ENCODE data around the gene TEFM.
"Not testable (repeated sequence)": the region's sequence is repeated elsewhere in the genome, so short reads cannot be mapped to it uniquely, and the experiment has no call there.

Gene TEFM

DNA sequence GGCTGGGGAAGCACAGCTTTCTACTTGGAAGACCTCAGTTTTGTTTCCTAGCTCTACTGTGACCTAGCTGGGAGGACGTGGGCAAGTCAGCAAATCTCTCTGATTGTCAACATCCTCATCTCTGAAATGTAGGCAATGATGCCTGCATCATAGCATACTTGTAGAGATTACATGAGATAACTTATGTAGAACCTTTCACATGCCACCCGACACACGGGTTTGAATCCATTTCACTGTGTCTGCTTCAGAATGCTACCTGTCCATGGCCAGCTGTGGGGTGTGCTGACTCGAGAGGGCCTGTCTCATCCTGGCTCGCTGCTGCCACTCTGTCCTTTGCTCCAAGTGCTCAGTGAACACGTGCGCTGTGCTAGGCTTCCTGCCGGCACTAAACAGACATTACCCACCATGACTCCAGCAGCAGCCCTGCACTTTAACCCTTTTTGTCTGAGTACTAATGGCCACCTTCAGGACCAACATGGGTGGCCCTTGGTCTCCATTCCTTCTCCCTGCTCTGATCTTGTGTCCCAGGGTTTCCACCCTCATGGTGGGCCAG, 23.1 kb upstream of the TEFM start:
- DNase-seq: no peak
- CTCF ChIA-PET: no interaction called here
- no peak overlapping the region for H3K4me3 Mint-ChIP-seq
- no peaks in the 10 kb centered on the region for H3K9me3 Mint-ChIP-seq
- no peak overlapping the region for H3K27ac Mint-ChIP-seq
- H3K27me3 Mint-ChIP-seq: peaks cover 50% of the 10 kb centered on the region
- H3K4me1 Mint-ChIP-seq: no peaks in the 10 kb centered on the region
- H3K36me3 Mint-ChIP-seq: no peaks in the 10 kb centered on the region

DNA sequence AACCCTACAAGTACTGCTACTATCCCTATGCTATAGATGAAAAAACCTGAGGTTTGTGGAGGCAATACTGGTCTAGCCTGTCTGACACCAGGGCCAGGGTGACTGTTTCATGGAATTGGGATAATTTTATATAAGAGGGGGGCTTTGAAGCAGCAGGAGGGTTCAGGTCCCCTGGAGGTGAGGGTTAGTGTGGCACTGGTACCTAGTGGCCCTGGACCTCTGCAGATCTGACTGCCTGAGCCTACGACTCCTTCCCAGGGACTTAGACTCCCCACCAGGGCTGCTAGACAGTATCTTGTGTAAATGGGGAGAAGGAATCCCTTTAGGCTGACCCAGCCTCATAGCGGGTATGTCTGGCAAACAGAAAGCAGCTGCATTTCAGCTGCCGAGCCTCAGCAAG, 22.5 kb upstream of the TEFM start:
- peaks cover 56% of the 10 kb centered on the region for H3K27me3 Mint-ChIP-seq
- DNase-seq: no peak
- no peaks in the 10 kb centered on the region for H3K4me1 Mint-ChIP-seq
- CTCF ChIA-PET: no interaction called here
- H3K27ac Mint-ChIP-seq: no peak overlapping the region
- H3K36me3 Mint-ChIP-seq: no peaks in the 10 kb centered on the region
- H3K4me3 Mint-ChIP-seq: no peak overlapping the region
- H3K9me3 Mint-ChIP-seq: no peaks in the 10 kb centered on the region

DNA sequence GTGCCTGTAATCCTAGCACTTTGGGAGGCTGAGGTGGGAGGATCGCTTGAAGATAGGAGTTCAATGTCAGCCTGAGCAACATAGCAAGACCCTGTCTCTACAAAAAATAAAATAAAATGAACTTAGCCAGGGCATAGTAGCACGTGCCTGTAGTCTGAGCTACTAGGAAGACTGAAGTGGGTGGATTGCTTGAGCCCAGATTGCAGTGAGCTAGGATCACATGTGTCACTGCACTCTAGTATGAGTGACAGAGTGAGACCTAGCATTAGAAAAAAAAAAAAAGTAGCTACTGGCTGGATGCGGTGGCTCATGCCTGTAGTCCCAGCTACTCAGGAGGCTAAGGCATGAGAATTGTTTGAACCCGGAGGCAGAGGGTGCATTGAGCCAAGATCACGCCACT, 21.7 kb upstream of the TEFM start:
- Mint-ChIP-seq H3K4me3 (no peak overlapping the region), H3K27me3 (peaks cover 64% of the 10 kb centered on the region), H3K4me1 (peaks cover 2% of the 10 kb centered on the region), H3K36me3 (no peaks in the 10 kb centered on the region), H3K27ac (no peak overlapping the region), H3K9me3 (no peaks in the 10 kb centered on the region)
- DNase-seq: no peak
- CTCF ChIA-PET: no interaction called here

DNA sequence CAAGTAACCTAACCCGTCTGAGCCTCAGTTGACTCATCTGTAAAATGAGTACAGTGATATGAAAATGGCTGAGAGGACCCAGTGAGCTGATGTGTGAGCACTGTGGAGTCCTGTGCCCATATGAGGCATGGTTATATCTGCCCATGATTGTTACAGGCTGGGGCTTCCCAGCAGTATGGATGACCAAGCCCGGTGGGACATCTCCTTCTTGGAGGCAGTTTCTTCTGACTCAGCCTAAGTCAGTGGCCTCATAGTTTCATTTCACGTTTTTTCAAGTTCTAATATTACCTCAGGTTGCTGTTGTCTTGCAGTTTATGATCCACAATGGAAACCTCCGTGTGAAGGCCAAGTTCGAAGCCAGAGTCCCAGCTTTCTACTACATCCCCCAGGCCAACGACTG, 20.5 kb upstream of the TEFM start:
- no peak overlapping the region for H3K27ac Mint-ChIP-seq
- H3K27me3 Mint-ChIP-seq: peaks cover 69% of the 10 kb centered on the region
- peaks cover 6% of the 10 kb centered on the region for H3K4me1 Mint-ChIP-seq
- no peaks in the 10 kb centered on the region for H3K36me3 Mint-ChIP-seq
- no peak for DNase-seq
- H3K4me3 Mint-ChIP-seq: no peak overlapping the region
- CTCF ChIA-PET: no interaction called here
- H3K9me3 Mint-ChIP-seq: no peaks in the 10 kb centered on the region

DNA sequence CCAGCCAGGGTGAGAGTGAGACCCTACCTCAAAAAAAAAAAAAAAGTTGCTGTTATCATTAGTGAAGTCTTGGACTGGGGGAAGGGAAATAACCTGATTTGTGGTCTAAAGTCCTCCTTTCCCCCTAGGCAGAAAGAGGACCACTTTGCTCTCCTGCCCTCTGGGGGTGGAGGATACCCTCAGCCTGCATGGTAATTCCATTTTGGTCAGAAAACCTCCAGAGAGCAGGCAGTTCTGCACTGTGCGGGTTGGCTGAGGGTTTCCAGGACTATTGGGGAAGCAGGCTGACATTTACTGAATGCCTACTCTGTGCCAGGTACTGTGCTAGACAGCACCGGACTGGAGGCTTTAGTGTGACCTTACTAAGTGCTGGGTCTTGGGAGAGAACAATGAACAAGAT, 18.3 kb upstream of the TEFM start:
- no peak overlapping the region for H3K27ac Mint-ChIP-seq
- no peaks in the 10 kb centered on the region for H3K36me3 Mint-ChIP-seq
- no peak for DNase-seq
- CTCF ChIA-PET: interaction anchor here (1.0 kb wide), 1 partner anchor 438 kb away, joined by 3 read pairs; no protein-coding TSS in a partner anchor
- H3K4me1 Mint-ChIP-seq: peaks cover 14% of the 10 kb centered on the region
- no peaks in the 10 kb centered on the region for H3K9me3 Mint-ChIP-seq
- peaks cover 85% of the 10 kb centered on the region for H3K27me3 Mint-ChIP-seq
- no peak overlapping the region for H3K4me3 Mint-ChIP-seq

DNA sequence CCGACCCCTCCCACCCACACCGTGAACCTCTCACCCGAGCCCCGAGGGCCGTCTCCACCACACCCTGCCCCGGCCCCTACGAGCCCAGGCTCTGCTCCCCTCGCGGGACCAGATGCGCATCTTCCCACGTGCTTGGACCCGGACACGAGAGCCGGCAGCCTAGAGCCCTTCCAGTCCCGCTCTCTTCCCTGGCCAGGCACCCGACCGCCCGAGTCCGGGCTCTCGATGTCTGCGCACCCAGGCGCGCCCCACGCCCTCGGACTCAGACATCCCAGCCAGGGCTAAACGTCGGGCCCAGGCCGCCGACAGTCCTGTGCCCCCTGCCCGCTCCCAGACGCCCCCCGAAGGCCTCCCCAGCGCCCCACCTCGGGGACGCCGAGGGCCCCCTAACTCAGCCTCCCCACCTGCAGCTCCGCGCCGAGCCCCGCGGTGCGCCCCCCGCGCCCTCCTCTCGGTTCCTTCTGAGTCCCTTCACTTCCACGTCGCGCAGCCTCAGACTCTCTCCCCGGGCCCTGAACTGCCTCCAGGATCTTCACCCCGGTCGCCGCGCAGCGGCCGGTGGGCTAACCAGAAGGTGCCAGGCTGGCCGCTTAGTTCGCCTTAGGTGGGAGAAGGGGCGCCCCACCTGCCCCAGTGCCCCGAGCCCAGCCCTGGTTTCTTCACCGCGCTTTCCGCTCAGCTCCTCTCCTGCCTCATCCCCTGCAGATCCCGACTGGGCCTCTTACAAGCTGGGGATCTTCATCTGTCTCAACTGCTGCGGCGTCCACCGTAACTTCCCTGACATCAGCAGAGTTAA, 16.4 kb upstream of the TEFM start:
- H3K4me1 Mint-ChIP-seq: peaks cover 14% of the 10 kb centered on the region
- H3K27ac Mint-ChIP-seq: no peak overlapping the region
- no peaks in the 10 kb centered on the region for H3K36me3 Mint-ChIP-seq
- CTCF ChIA-PET: interaction anchor here (0.7 kb wide), 1 partner anchor 1087 kb away, joined by 3 read pairs; no protein-coding TSS in a partner anchor
- peak; percentile 23 for DNase-seq
- H3K27me3 Mint-ChIP-seq: peaks cover 92% of the 10 kb centered on the region
- no peaks in the 10 kb centered on the region for H3K9me3 Mint-ChIP-seq
- H3K4me3 Mint-ChIP-seq: peak overlapping the region; percentile 38

DNA sequence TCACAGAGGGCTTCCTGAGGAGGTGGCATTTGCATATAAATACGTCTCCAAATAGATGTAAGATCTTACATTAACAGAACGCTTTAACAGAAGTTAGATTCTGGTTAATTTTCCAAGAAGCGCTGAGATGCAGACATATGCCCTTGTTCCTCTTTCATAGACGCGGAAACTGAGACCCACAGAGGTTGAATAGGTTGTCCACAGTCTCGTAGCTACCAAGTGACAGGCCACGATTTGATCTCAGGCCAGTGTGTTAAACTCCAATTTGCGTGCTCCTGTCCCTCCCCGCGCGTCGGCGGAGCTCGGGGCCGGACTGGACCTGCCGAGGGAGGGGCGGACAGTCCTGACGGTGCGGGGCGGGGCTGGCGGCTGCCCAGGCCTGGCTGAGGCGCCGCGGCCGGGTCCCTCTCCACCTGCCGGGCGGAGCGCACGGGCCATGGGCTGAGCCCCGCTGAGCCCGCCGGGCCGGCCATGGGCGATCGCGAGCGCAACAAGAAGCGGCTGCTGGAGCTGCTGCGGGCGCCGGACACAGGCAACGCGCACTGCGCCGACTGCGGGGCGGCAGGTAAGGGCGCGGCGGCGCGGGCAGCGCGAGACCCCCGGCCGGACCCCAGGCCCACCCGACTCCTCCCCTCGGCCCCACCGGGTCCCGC, 15.6 kb upstream of the TEFM start, which contains the start of gene ADAP2:
TSS of gene ADAP2 (plus strand) at position 402 of the 653 bp plus-strand sequence. CDS start at position 472, 70 bp downstream.
- CTCF ChIA-PET: no interaction called here
- H3K27me3 Mint-ChIP-seq: peaks cover 85% of the 10 kb centered on the region
- peaks cover 14% of the 10 kb centered on the region for H3K4me1 Mint-ChIP-seq
- H3K9me3 Mint-ChIP-seq: no peaks in the 10 kb centered on the region
- DNase-seq: no peak
- peak within 1 kb of the TSS; percentile 49 for H3K4me3 Mint-ChIP-seq
- no peaks in the 10 kb centered on the region for H3K36me3 Mint-ChIP-seq
- no peak within 1 kb of the TSS for H3K27ac Mint-ChIP-seq

DNA sequence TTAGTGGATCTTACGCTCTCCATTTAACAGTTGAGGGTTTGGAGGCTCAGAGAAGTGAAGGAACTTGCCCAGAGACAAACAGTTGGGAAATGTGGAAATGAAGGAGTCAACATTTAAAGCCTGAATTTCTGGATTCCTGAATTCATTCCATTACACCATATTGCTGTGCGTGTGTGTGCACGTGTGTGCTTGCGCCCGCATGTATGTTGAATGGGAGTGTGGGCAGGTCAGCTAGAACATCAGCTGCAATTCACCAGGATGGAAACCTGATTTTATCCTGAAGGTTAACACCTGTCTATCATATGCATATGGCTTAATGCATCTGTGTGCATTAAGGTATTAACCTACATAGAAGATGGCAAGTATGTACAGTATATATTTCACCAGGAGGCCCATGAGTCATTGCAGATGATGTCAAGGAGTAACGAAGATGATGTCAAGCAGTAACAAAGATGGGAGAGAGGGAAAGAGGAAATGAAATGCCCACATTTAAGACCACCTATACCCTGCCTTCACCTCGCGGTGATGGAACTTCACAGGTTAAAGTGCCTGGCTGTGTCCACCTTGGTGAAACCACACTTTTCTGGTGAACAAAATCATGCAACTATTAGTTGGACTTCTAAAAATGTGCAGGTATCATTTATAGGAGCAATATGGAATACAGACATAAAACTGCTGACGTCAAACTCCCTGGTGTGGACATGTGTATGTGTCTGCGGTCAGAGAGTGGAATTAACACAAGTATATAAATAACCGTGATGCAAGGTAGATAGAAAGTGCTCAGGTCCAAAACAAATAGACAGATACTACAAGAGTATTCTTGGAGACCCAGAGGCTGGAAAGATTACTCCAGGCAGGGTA, 14.9 kb upstream of the TEFM start:
- DNase-seq: no peak
- no peak overlapping the region for H3K27ac Mint-ChIP-seq
- H3K4me1 Mint-ChIP-seq: peaks cover 14% of the 10 kb centered on the region
- H3K36me3 Mint-ChIP-seq: no peaks in the 10 kb centered on the region
- CTCF ChIA-PET: no interaction called here
- H3K9me3 Mint-ChIP-seq: no peaks in the 10 kb centered on the region
- H3K27me3 Mint-ChIP-seq: peaks cover 78% of the 10 kb centered on the region
- peak overlapping the region; percentile 49 for H3K4me3 Mint-ChIP-seq

DNA sequence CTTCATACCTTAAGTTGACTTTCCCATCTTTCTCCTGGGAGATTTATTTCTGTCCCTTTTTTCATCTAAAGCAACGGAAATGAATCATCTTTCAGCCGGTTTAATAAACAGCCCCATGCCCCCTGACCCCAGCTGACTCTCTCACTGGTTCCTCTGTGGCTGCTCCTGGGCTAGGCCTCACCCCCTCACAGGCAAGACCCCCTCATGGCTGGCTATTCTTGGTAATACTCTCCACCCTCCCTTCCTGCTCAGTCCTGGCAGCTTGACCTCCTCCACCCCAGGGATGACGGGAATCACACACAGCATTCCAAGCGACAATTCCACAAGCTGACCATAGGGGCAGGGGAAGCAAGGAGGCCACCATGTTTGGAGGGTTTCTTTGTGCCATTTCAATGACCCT, 14.2 kb upstream of the TEFM start:
- Mint-ChIP-seq H3K4me3 (no peak overlapping the region), H3K27me3 (peaks cover 71% of the 10 kb centered on the region), H3K9me3 (no peaks in the 10 kb centered on the region), H3K36me3 (no peaks in the 10 kb centered on the region), H3K4me1 (peaks cover 14% of the 10 kb centered on the region), H3K27ac (no peak overlapping the region)
- CTCF ChIA-PET: no interaction called here
- DNase-seq: no peak

DNA sequence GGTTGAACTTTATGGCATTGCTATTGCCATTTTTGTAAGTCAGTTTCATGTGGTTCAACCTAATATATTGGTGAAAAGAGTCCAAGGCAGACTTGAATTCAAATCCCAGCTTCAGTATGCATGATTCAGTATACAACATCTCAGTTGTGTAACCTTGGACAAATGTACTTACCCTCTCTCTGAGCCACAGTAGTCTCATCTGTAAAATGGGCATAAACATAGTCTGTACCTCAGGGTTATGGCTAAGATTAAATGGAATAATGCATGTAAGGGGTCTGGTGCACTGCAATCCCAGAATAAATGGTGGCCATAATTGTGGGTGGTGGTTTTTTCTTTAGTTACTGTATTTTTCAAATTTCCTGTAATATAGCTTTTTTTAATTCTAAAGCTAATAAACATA, 11.0 kb upstream of the TEFM start:
- no peaks in the 10 kb centered on the region for H3K36me3 Mint-ChIP-seq
- CTCF ChIA-PET: interaction anchor here (0.7 kb wide), 1 partner anchor 316 kb away, joined by 3 read pairs; no protein-coding TSS in a partner anchor
- no peak overlapping the region for H3K4me3 Mint-ChIP-seq
- H3K4me1 Mint-ChIP-seq: peaks cover 10% of the 10 kb centered on the region
- DNase-seq: no peak
- peaks cover 39% of the 10 kb centered on the region for H3K27me3 Mint-ChIP-seq
- no peaks in the 10 kb centered on the region for H3K9me3 Mint-ChIP-seq
- no peak overlapping the region for H3K27ac Mint-ChIP-seq

DNA sequence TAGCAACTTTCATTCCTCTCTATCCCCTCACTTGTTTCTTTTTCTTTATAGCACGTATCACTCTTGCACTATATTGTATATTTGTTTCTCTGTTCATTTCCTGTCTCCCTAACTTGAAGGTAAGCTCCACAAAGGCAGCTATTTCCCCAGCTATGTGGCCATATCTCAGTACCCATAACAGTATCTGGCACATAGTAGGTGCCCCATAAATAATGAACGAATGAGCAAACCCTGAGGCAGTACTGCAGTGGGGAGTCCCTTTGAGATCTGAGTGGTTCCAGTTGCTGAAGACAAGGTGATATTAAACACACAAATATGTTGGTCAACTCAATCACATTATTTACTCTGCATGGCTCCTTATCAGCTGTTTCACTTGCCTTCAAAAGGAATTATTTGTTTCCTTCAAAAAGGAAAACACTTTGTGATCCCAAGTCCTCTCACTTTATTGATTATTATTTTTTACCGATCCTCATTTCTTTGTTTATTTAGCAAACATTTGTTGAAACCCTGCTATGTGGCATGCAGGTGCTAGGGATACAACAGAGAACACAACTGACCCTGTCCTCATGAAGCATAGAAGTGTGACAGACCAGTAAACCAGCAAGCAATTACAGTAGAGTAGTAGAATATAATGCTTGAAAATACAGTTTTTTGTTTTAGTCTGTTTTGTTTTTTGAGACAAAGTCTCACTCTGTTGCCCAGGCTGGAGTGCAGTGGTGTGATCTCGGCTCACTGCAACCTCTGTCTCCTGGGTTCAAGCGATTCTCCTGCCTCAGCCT, 10.0 kb upstream of the TEFM start:
- H3K4me3 Mint-ChIP-seq: no peak overlapping the region
- no peak for DNase-seq
- no peak overlapping the region for H3K27ac Mint-ChIP-seq
- H3K27me3 Mint-ChIP-seq: peaks cover 29% of the 10 kb centered on the region
- CTCF ChIA-PET: no interaction called here
- peaks cover 3% of the 10 kb centered on the region for H3K4me1 Mint-ChIP-seq
- H3K9me3 Mint-ChIP-seq: no peaks in the 10 kb centered on the region
- H3K36me3 Mint-ChIP-seq: no peaks in the 10 kb centered on the region

DNA sequence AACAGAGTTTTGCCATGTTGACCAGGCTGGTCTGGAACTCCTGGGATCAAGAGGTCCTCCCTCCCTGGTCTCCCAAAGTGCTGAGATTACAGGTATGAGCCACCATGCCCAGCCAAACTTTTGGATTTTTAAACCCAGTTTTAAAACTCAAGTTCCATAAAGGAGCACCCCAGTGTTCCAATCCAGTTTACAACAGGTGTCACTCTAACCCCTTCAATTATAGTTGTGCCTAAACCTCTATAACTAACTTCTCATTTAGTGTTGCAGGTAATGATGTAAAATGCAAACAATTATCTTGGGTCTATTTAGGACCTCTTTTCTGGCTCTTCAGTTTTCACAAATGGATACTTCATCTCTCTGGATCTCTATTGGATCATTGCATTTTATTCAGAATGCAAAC, 7.9 kb upstream of the TEFM start:
- CTCF ChIA-PET: no interaction called here
- Mint-ChIP-seq H3K4me1 (peaks cover 2% of the 10 kb centered on the region), H3K27ac (no peak overlapping the region), H3K36me3 (no peaks in the 10 kb centered on the region), H3K9me3 (no peaks in the 10 kb centered on the region), H3K27me3 (peaks cover 9% of the 10 kb centered on the region), H3K4me3 (no peak overlapping the region)
- DNase-seq: no peak

DNA sequence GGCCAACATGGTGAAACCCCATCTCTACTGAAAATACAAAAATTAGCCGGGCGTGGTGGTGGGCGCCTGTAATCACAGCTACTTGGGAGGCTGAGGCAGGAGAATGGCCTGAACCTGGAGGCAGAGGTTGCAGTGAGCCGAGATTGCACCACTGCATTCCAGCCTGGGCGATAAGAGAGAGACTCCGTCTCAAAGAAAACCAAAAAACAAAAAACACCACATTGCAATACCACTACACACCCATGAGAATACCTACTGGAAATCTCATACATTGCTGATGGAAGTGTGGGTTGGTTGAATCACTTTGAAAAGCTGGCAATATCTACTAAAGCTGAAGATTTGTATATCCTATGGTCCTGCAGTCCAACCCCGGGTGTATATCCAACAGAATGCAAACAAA, 4.1 kb upstream of the TEFM start:
- H3K9me3 Mint-ChIP-seq, CTCF ChIA-PET, H3K4me3 Mint-ChIP-seq, H3K36me3 Mint-ChIP-seq, H3K27me3 Mint-ChIP-seq, DNase-seq, H3K27ac Mint-ChIP-seq: not testable (repeated sequence)
- H3K4me1 Mint-ChIP-seq: peaks cover 19% of the 10 kb centered on the region

All from activated naive CD4-positive, alpha-beta T cell treated with anti-CD3 and anti-CD28 coated beads, Interleukin-2, amount 10 ng/mL, durations not matched to agents 7 days and 5 days (primary cell).